T-helper 1 cell treated with Interleukin-12 subunit alpha and Interleukin-12 subunit beta and Interleukin-4 antibody, amounts not matched to agents 30 μg/mL and 1 μg/mL, for 36 hours (primary cell): ENCODE data around the gene VIT.

ENCODE experiments used
- H3K27ac Mint-ChIP-seq: one replicate; pipeline ENCODE4 v1.8.0; 2021; ENCODE audit warnings: mild to moderate bottlenecking, mixed read lengths
- H3K27me3 Mint-ChIP-seq: one replicate; pipeline ENCODE4 v1.8.0; 2021; ENCODE audit warnings: low read depth, mixed read lengths
- H3K36me3 Mint-ChIP-seq: one replicate; pipeline ENCODE4 v1.8.0; 2021; ENCODE audit warnings: low read depth, mixed read lengths
- H3K4me1 Mint-ChIP-seq: one replicate; pipeline ENCODE4 v1.8.0; 2021; ENCODE audit warnings: low read depth, mixed read lengths
- H3K4me3 Mint-ChIP-seq: one replicate; pipeline ENCODE4 v1.8.0; 2021; ENCODE audit warnings: mild to moderate bottlenecking, moderate library complexity, mixed read lengths
- H3K9me3 Mint-ChIP-seq: one replicate; pipeline ENCODE4 v1.8.0; 2021; ENCODE audit warnings: mixed read lengths

The VIT gene

DNA sequence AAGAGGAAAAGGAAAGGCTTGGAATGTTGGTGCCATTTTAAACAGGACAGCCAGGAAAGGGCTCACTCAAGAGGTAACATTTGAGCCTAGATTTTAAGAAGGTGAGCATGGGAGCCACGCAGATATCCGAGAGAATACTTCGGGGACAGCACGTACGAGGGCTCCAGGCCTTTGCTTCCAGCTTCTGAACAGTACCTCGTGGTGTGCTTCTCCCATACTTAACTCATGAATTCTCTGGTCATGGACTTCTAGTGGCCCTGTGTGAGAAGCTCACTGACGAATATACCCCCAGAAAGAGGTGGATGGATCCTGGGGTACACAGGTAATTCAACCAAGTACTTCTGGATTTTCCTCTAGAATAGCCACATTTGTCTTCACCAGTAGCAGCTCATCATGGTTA, 2.7 kb upstream of the VIT start:
- H3K9me3 Mint-ChIP-seq = no peaks in the 10 kb centered on the region
- no peak overlapping the region for H3K27ac Mint-ChIP-seq
- H3K4me1 Mint-ChIP-seq = no peaks in the 10 kb centered on the region
- H3K4me3 Mint-ChIP-seq = no peak overlapping the region
- H3K27me3 Mint-ChIP-seq = no peaks in the 10 kb centered on the region
- H3K36me3 Mint-ChIP-seq = no peaks in the 10 kb centered on the region

- Mint-ChIP-seq H3K9me3 (no peaks in the 10 kb centered on the region), H3K4me1 (no peaks in the 10 kb centered on the region), H3K27ac (no peak overlapping the region), H3K36me3 (no peaks in the 10 kb centered on the region), H3K27me3 (no peaks in the 10 kb centered on the region), H3K4me3 (no peak overlapping the region)
Observed at GRCh38 chr2:36695746-36696415, 626 bp upstream of the VIT start.

DNA sequence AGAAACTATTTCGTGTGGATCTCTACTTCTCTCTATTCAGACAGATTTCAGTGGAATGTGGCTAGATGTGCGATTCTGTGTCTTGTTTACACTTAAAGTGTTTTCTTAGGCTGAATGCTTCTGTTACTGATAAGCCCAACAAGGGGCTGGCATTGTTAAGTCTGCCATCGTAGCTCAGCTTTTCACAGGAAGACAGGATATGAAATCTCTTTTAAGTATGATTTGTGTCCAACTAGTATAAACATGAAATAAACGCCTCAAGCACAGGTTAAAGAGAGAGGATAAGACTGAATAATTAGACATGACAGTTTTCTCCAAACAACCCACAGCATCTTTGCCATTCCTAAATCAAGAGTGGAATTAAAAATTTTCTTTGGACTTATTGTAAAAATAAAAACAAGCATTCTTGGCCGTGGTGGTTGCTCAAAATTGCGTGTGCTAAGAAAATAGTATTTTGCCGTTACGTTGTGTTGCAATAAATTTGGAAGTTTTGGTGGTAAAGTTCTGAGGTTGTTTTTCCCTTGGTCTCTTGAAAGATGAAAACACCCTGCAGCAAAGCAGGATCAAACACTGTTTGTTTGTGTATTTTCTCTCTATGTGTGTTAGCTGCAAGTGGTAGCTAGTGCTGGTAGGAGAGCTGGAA, 1.0 kb downstream of the VIT start:
- Mint-ChIP-seq H3K36me3 (no peaks in the 10 kb centered on the region), H3K27ac (no peak overlapping the region), H3K4me3 (no peak overlapping the region), H3K9me3 (no peaks in the 10 kb centered on the region), H3K27me3 (no peaks in the 10 kb centered on the region), H3K4me1 (no peaks in the 10 kb centered on the region)

GRCh38 chr2:36698993-36699392, 2.5 kb downstream of the VIT start:
- Mint-ChIP-seq H3K36me3 (no peaks in the 10 kb centered on the region), H3K27ac (no peak overlapping the region), H3K4me1 (no peaks in the 10 kb centered on the region)

GRCh38 chr2:36700311-36700710, 3.8 kb downstream of the VIT start:
- Mint-ChIP-seq H3K4me3 (no peak overlapping the region), H3K27ac (no peak overlapping the region), H3K9me3 (no peaks in the 10 kb centered on the region), H3K36me3 (no peaks in the 10 kb centered on the region), H3K27me3 (no peaks in the 10 kb centered on the region), H3K4me1 (no peaks in the 10 kb centered on the region)

More at GRCh38 chr2:36698993-36699392, 2.5 kb downstream of the VIT start:
- Mint-ChIP-seq H3K9me3 (no peaks in the 10 kb centered on the region), H3K27me3 (no peaks in the 10 kb centered on the region), H3K4me3 (no peak overlapping the region)

GRCh38 chr2:36701391-36701795, 4.9 kb downstream of the VIT start:
- no peak overlapping the region for H3K4me3 Mint-ChIP-seq

GRCh38 chr2:36701918-36702317, 5.4 kb downstream of the VIT start:
- no peak overlapping the region for H3K27ac Mint-ChIP-seq
- no peaks in the 10 kb centered on the region for H3K9me3 Mint-ChIP-seq
- H3K27me3 Mint-ChIP-seq = no peaks in the 10 kb centered on the region
- H3K4me3 Mint-ChIP-seq = no peak overlapping the region
- no peaks in the 10 kb centered on the region for H3K36me3 Mint-ChIP-seq
- H3K4me1 Mint-ChIP-seq = no peaks in the 10 kb centered on the region

More at GRCh38 chr2:36701391-36701795, 4.9 kb downstream of the VIT start:
- H3K27ac Mint-ChIP-seq = no peak overlapping the region
- H3K4me1 Mint-ChIP-seq = no peaks in the 10 kb centered on the region
- no peaks in the 10 kb centered on the region for H3K36me3 Mint-ChIP-seq
- no peaks in the 10 kb centered on the region for H3K9me3 Mint-ChIP-seq
- H3K27me3 Mint-ChIP-seq = no peaks in the 10 kb centered on the region

- Mint-ChIP-seq H3K9me3 (no peaks in the 10 kb centered on the region), H3K4me1 (no peaks in the 10 kb centered on the region)
Observed at GRCh38 chr2:36702781-36703180, 6.3 kb downstream of the VIT start.

GRCh38 chr2:36704475-36705150, 8.1 kb downstream of the VIT start:
- Mint-ChIP-seq H3K4me3 (no peak overlapping the region), H3K27me3 (no peaks in the 10 kb centered on the region), H3K9me3 (no peaks in the 10 kb centered on the region), H3K27ac (no peak overlapping the region), H3K4me1 (no peaks in the 10 kb centered on the region), H3K36me3 (no peaks in the 10 kb centered on the region)

More at GRCh38 chr2:36702781-36703180, 6.3 kb downstream of the VIT start:
- Mint-ChIP-seq H3K36me3 (no peaks in the 10 kb centered on the region), H3K27ac (no peak overlapping the region), H3K27me3 (no peaks in the 10 kb centered on the region), H3K4me3 (no peak overlapping the region)

DNA sequence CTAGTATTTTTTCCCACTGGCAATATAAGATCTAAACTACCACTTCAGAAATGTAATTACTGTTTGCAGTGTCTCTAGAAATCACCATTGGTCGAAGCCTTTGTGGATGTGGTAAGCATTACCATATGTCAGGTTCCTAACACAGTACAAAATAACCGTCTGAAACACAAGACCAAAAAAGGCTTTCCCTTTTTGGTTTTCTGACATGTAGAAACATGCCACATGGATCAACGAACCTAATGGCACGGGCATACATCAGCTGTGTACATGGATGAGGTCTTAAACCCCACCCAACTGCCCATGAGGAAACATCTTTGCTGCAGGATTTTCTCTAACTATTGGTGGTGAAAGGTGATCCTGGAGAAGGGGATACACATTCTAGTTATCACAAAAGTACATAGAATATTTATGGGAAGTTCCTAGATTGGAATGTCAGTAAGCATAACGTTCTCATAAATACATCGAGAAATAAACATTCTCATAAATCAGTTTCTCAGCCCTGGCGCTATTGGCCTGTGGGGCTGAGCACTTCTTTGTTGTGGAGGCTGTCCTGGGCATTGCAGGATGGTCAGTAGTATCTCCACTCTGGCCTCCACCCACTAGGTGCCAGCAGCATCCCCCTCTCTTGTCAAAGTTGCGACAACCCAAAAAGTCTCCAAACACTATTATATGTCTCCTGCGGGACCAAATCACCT, 9.0 kb downstream of the VIT start:
- Mint-ChIP-seq H3K27me3 (no peaks in the 10 kb centered on the region), H3K9me3 (no peaks in the 10 kb centered on the region), H3K27ac (no peak overlapping the region), H3K36me3 (no peaks in the 10 kb centered on the region), H3K4me1 (no peaks in the 10 kb centered on the region), H3K4me3 (no peak overlapping the region)

- Mint-ChIP-seq H3K27me3 (no peaks in the 10 kb centered on the region), H3K27ac (no peak overlapping the region), H3K4me1 (no peaks in the 10 kb centered on the region), H3K4me3 (no peak overlapping the region), H3K36me3 (no peaks in the 10 kb centered on the region), H3K9me3 (peaks cover 3% of the 10 kb centered on the region)
Observed at GRCh38 chr2:36706021-36706876, 9.7 kb downstream of the VIT start.

DNA sequence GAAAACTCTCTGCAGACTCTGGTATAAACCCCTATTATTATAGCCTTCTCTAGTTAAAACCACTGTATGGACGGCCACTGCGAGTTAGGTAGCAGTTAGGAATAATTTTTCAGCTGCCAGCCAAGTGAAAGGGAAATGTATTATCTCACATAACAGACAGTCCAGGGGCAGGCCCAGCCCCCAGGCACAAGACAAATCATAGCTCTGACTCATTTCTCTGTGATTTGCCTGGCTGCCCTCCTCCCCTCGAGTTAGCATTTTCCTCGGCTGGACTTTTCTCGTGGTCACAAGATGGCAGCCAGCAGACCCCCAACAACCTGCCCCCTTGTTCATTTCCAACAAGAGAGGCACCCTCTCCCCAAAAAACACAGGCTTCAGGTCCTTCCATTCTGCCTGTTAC, 10.5 kb downstream of the VIT start:
- no peaks in the 10 kb centered on the region for H3K36me3 Mint-ChIP-seq
- no peaks in the 10 kb centered on the region for H3K27me3 Mint-ChIP-seq
- H3K9me3 Mint-ChIP-seq = peaks cover 3% of the 10 kb centered on the region
- no peak overlapping the region for H3K4me3 Mint-ChIP-seq
- no peak overlapping the region for H3K27ac Mint-ChIP-seq
- H3K4me1 Mint-ChIP-seq = no peaks in the 10 kb centered on the region

- H3K9me3 Mint-ChIP-seq = peaks cover 3% of the 10 kb centered on the region
- H3K27ac Mint-ChIP-seq = no peak overlapping the region
- H3K4me1 Mint-ChIP-seq = no peaks in the 10 kb centered on the region
- H3K27me3 Mint-ChIP-seq = no peaks in the 10 kb centered on the region
- H3K36me3 Mint-ChIP-seq = no peaks in the 10 kb centered on the region
- H3K4me3 Mint-ChIP-seq = no peak overlapping the region
Observed at GRCh38 chr2:36708041-36708741, 11.7 kb downstream of the VIT start.
